Measurements from ENCODE around the gene MYCBP2. TPM values are rescaled to one million over a fixed set of nuclear protein-coding genes. Genes with fewer than 3 reads are reported as not detected.

MYCBP2 gene
- polyA plus RNA-seq, 4 donors, result 11.2 to 33.0 (median 23.5) TPM

DNA sequence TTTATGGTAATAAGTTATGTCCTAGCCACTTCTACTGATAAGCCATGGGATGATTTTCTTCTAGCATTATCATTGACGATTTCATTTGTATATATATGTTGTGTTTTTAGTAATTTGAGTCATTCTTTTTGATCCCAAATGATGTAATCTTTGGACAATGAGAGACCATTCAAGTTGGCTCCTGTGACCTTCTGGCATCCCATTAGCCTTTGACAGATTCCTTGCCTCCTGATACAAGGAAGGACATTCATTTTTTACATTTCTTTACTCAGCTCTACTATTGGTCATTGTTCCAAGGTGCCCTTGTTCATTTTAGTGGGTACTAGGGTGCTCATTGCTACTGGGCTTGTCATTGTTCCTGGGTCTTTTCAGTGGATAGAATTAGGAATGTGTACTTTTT lies 35.3 kb upstream of the MYCBP2 start:
- WGBS, 3 donors, result 50 to 64% (median 56%) methylated on average over 1 of the region's 1 CpG
- DNase-seq (no peak), FAIRE-seq (peak; percentile 72)
- H3K4me1 ChIP-seq (ENCODE audit: control insufficient read depth in 3 of 3, insufficient read depth in 2 of 3, low read depth in 1 of 3, low read length in 2 of 3), result no peaks in the 10 kb centered on the region
- no peaks in the 10 kb centered on the region for H3K9me3 ChIP-seq (ENCODE audit: control insufficient read depth in 2 of 2, insufficient read depth in 1 of 2, low read depth in 1 of 2, low read length in 1 of 2)
- H3K27ac ChIP-seq (ENCODE audit: low read depth in 1 of 3, low read length in 2 of 3), result no peak overlapping the region
- no peaks in the 10 kb centered on the region for H3K36me3 ChIP-seq (ENCODE audit: control insufficient read depth in 3 of 3, insufficient read depth in 2 of 3, low read depth in 1 of 3, low read length in 3 of 3)
- H3K4me3 ChIP-seq (ENCODE audit: low read depth in 1 of 3, low read length in 3 of 3), result no peak overlapping the region
- no peaks in the 10 kb centered on the region for H3K27me3 ChIP-seq (ENCODE audit: control insufficient read depth in 3 of 3, insufficient read depth in 3 of 3, low read length in 3 of 3)

DNA sequence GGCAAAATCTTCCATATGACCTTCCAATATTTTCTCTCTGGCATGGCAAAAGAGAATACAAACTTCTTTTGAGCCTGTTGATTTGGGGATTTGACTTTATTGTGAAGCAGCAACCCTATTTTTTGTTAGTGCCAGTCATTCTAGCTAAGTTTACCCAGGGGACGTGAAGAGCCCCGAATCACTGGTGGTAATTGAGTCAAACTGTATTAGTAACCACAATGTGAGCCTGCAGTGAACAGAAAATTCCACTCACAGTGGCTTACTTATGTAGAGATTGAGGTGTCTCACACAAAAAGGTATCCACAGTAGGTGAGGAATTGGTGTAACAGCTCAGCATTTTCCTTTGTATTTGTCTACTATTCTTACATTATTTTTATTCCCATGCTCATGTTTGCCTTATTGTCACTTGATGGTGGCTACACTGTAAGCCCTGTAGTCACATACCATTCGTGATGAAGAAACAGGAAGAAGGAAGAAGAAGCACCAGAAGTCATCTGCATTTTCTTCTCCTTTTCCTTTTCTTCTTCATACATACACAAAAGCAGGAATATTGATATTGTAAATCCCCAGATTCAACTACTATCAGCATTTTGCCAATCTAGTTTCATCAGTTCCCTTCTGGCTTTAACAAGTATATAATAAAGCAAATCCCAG lies 33.3 kb upstream of the MYCBP2 start:
- 71 to 85% (median 75%) methylated on average over 3 of the region's 3 CpGs for WGBS, 3 donors
- no peak overlapping the region for H3K27ac ChIP-seq (ENCODE audit: low read depth in 1 of 3, low read length in 2 of 3)
- H3K4me1 ChIP-seq (ENCODE audit: control insufficient read depth in 3 of 3, insufficient read depth in 2 of 3, low read depth in 1 of 3, low read length in 2 of 3), result no peaks in the 10 kb centered on the region
- H3K4me3 ChIP-seq (ENCODE audit: low read depth in 1 of 3, low read length in 3 of 3), result no peak overlapping the region
- no peaks in the 10 kb centered on the region for H3K36me3 ChIP-seq (ENCODE audit: control insufficient read depth in 3 of 3, insufficient read depth in 2 of 3, low read depth in 1 of 3, low read length in 3 of 3)
- H3K9me3 ChIP-seq (ENCODE audit: control insufficient read depth in 2 of 2, insufficient read depth in 1 of 2, low read depth in 1 of 2, low read length in 1 of 2), result no peaks in the 10 kb centered on the region
- no peaks in the 10 kb centered on the region for H3K27me3 ChIP-seq (ENCODE audit: control insufficient read depth in 3 of 3, insufficient read depth in 3 of 3, low read length in 3 of 3)
- FAIRE-seq, result no peak
- DNase-seq, result no peak

DNA sequence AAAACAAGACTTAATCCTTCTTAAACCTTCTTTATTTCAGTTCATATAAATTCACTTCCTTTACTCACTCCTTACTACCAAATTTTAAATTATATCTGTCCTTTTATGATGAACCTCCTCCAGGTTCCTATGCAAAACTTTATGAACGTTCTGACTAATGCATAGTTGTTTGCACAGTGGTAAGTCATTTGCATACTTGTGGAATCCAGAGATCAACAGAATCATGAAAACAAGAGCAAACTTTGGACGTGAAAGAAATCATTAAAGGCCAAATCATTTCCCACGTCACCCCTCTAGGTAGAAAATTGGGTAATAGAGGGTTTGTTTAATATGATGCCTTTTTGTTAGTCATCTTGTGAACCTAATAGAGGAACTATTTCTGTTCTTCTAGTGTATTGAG lies 32.3 kb upstream of the MYCBP2 start:
- DNase-seq (no peak), FAIRE-seq (no peak)
- Histone ChIP-seq H3K27me3 (ENCODE audit: control insufficient read depth in 3 of 3, insufficient read depth in 3 of 3, low read length in 3 of 3) (no peaks in the 10 kb centered on the region), H3K27ac (ENCODE audit: low read depth in 1 of 3, low read length in 2 of 3) (no peak overlapping the region), H3K9me3 (ENCODE audit: control insufficient read depth in 2 of 2, insufficient read depth in 1 of 2, low read depth in 1 of 2, low read length in 1 of 2) (no peaks in the 10 kb centered on the region), H3K4me3 (ENCODE audit: low read depth in 1 of 3, low read length in 3 of 3) (no peak overlapping the region), H3K36me3 (ENCODE audit: control insufficient read depth in 3 of 3, insufficient read depth in 2 of 3, low read depth in 1 of 3, low read length in 3 of 3) (no peaks in the 10 kb centered on the region), H3K4me1 (ENCODE audit: control insufficient read depth in 3 of 3, insufficient read depth in 2 of 3, low read depth in 1 of 3, low read length in 2 of 3) (no peaks in the 10 kb centered on the region)
- 26 to 61% (median 34%) methylated on average over 3 of the region's 3 CpGs for WGBS, 3 donors

- DNase-seq (no peak), FAIRE-seq (no peak)
- H3K36me3 ChIP-seq (ENCODE audit: control insufficient read depth in 3 of 3, insufficient read depth in 2 of 3, low read depth in 1 of 3, low read length in 3 of 3), result no peaks in the 10 kb centered on the region
- WGBS, 3 donors, result 22 to 60% (median 26%) methylated on average over 1 of the region's 1 CpG
- H3K4me3 ChIP-seq (ENCODE audit: low read depth in 1 of 3, low read length in 3 of 3), result no peak overlapping the region
- no peaks in the 10 kb centered on the region for H3K27me3 ChIP-seq (ENCODE audit: control insufficient read depth in 3 of 3, insufficient read depth in 3 of 3, low read length in 3 of 3)
- no peaks in the 10 kb centered on the region for H3K4me1 ChIP-seq (ENCODE audit: control insufficient read depth in 3 of 3, insufficient read depth in 2 of 3, low read depth in 1 of 3, low read length in 2 of 3)
- H3K27ac ChIP-seq (ENCODE audit: low read depth in 1 of 3, low read length in 2 of 3), result no peak overlapping the region
- no peaks in the 10 kb centered on the region for H3K9me3 ChIP-seq (ENCODE audit: control insufficient read depth in 2 of 2, insufficient read depth in 1 of 2, low read depth in 1 of 2, low read length in 1 of 2)
These were observed 31.1 kb upstream of the MYCBP2 start for GRCh38 chr13:77358001-77358400.

DNA sequence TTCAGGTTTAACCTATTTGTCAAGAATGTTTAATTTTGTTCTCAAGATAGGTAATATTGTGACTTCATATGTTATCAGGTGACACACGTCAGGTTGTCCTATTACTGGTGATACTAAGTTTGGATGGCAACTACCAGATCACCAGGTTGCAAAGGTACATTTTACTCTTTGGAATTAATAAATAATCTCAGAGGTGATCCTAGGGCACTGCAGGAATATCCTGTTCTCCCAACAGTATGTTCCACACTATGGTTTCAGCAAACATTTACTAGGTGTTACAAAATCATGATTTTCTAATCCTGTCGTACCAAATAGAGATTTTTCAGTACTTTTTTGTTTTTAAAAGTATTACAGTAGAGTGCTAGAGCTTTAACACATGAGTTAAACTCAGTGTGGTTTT lies 29.3 kb upstream of the MYCBP2 start:
- FAIRE-seq (no peak), DNase-seq (no peak)
- H3K9me3 ChIP-seq (ENCODE audit: control insufficient read depth in 2 of 2, insufficient read depth in 1 of 2, low read depth in 1 of 2, low read length in 1 of 2), result no peaks in the 10 kb centered on the region
- no peak overlapping the region for H3K4me3 ChIP-seq (ENCODE audit: low read depth in 1 of 3, low read length in 3 of 3)
- H3K36me3 ChIP-seq (ENCODE audit: control insufficient read depth in 3 of 3, insufficient read depth in 2 of 3, low read depth in 1 of 3, low read length in 3 of 3), result no peaks in the 10 kb centered on the region
- 58 to 71% (median 65%) methylated on average over 2 of the region's 2 CpGs for WGBS, 3 donors
- no peak overlapping the region for H3K27ac ChIP-seq (ENCODE audit: low read depth in 1 of 3, low read length in 2 of 3)
- no peaks in the 10 kb centered on the region for H3K27me3 ChIP-seq (ENCODE audit: control insufficient read depth in 3 of 3, insufficient read depth in 3 of 3, low read length in 3 of 3)
- H3K4me1 ChIP-seq (ENCODE audit: control insufficient read depth in 3 of 3, insufficient read depth in 2 of 3, low read depth in 1 of 3, low read length in 2 of 3), result no peaks in the 10 kb centered on the region

GRCh38 chr13:77353995-77354394 lies 27.1 kb upstream of the MYCBP2 start:
- DNase-seq (peak in 1 of 2 donors; percentile 5), FAIRE-seq (no peak)
- no peaks in the 10 kb centered on the region for H3K27me3 ChIP-seq (ENCODE audit: control insufficient read depth in 3 of 3, insufficient read depth in 3 of 3, low read length in 3 of 3)
- WGBS, 3 donors, result 88 to 91% (median 90%) methylated on average over 2 of the region's 2 CpGs
- H3K27ac ChIP-seq (ENCODE audit: low read depth in 1 of 3, low read length in 2 of 3), result no peak overlapping the region
- H3K9me3 ChIP-seq (ENCODE audit: control insufficient read depth in 2 of 2, insufficient read depth in 1 of 2, low read depth in 1 of 2, low read length in 1 of 2), result no peaks in the 10 kb centered on the region
- H3K4me3 ChIP-seq (ENCODE audit: low read depth in 1 of 3, low read length in 3 of 3), result no peak overlapping the region
- no peaks in the 10 kb centered on the region for H3K4me1 ChIP-seq (ENCODE audit: control insufficient read depth in 3 of 3, insufficient read depth in 2 of 3, low read depth in 1 of 3, low read length in 2 of 3)
- H3K36me3 ChIP-seq (ENCODE audit: control insufficient read depth in 3 of 3, insufficient read depth in 2 of 3, low read depth in 1 of 3, low read length in 3 of 3), result no peaks in the 10 kb centered on the region

GRCh38 chr13:77351315-77351714 lies 24.4 kb upstream of the MYCBP2 start:
- H3K4me1 ChIP-seq (ENCODE audit: control insufficient read depth in 3 of 3, insufficient read depth in 2 of 3, low read depth in 1 of 3, low read length in 2 of 3), result no peaks in the 10 kb centered on the region
- H3K27ac ChIP-seq (ENCODE audit: low read depth in 1 of 3, low read length in 2 of 3), result no peak overlapping the region
- no peaks in the 10 kb centered on the region for H3K36me3 ChIP-seq (ENCODE audit: control insufficient read depth in 3 of 3, insufficient read depth in 2 of 3, low read depth in 1 of 3, low read length in 3 of 3)
- H3K4me3 ChIP-seq (ENCODE audit: low read depth in 1 of 3, low read length in 3 of 3), result no peak overlapping the region
- no peaks in the 10 kb centered on the region for H3K27me3 ChIP-seq (ENCODE audit: control insufficient read depth in 3 of 3, insufficient read depth in 3 of 3, low read length in 3 of 3)
- FAIRE-seq (no peak), DNase-seq (no peak)
- H3K9me3 ChIP-seq (ENCODE audit: control insufficient read depth in 2 of 2, insufficient read depth in 1 of 2, low read depth in 1 of 2, low read length in 1 of 2), result no peaks in the 10 kb centered on the region
- WGBS, 3 donors, result 69 to 79% (median 75%) methylated on average over 3 of the region's 3 CpGs

DNA sequence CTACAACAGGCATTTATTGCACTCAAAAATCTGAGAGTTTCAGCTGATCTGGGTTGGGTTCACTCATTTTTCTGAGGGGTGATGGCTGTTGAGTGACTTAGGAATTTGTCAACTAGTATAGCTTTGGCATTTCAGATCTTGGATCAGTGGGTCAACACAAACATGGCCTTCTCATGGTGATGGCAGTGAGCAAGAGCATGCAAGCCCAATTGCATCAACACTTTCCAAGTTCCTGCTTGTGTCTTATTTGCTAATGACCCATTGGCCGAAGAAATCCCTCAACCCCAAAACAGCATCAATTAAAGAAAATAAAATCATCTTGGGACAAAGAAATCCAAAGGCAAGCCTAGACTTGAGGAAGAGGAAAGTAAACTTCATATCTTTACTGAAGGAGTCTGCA lies 23.9 kb upstream of the MYCBP2 start:
- DNase-seq (no peak), FAIRE-seq (no peak)
- 81 to 91% (median 89%) methylated on average over 1 of the region's 1 CpG for WGBS, 3 donors
- Histone ChIP-seq H3K9me3 (ENCODE audit: control insufficient read depth in 2 of 2, insufficient read depth in 1 of 2, low read depth in 1 of 2, low read length in 1 of 2) (no peaks in the 10 kb centered on the region), H3K4me1 (ENCODE audit: control insufficient read depth in 3 of 3, insufficient read depth in 2 of 3, low read depth in 1 of 3, low read length in 2 of 3) (no peaks in the 10 kb centered on the region), H3K4me3 (ENCODE audit: low read depth in 1 of 3, low read length in 3 of 3) (no peak overlapping the region), H3K36me3 (ENCODE audit: control insufficient read depth in 3 of 3, insufficient read depth in 2 of 3, low read depth in 1 of 3, low read length in 3 of 3) (no peaks in the 10 kb centered on the region), H3K27ac (ENCODE audit: low read depth in 1 of 3, low read length in 2 of 3) (no peak overlapping the region), H3K27me3 (ENCODE audit: control insufficient read depth in 3 of 3, insufficient read depth in 3 of 3, low read length in 3 of 3) (no peaks in the 10 kb centered on the region)

GRCh38 chr13:77349365-77349764 lies 22.5 kb upstream of the MYCBP2 start:
- no peaks in the 10 kb centered on the region for H3K27me3 ChIP-seq (ENCODE audit: control insufficient read depth in 3 of 3, insufficient read depth in 3 of 3, low read length in 3 of 3)
- DNase-seq (no peak), FAIRE-seq (no peak)
- no peaks in the 10 kb centered on the region for H3K9me3 ChIP-seq (ENCODE audit: control insufficient read depth in 2 of 2, insufficient read depth in 1 of 2, low read depth in 1 of 2, low read length in 1 of 2)
- no peak overlapping the region for H3K27ac ChIP-seq (ENCODE audit: low read depth in 1 of 3, low read length in 2 of 3)
- 81 to 83% (median 83%) methylated on average over 1 of the region's 1 CpG for WGBS, 3 donors
- no peak overlapping the region for H3K4me3 ChIP-seq (ENCODE audit: low read depth in 1 of 3, low read length in 3 of 3)
- no peaks in the 10 kb centered on the region for H3K36me3 ChIP-seq (ENCODE audit: control insufficient read depth in 3 of 3, insufficient read depth in 2 of 3, low read depth in 1 of 3, low read length in 3 of 3)
- H3K4me1 ChIP-seq (ENCODE audit: control insufficient read depth in 3 of 3, insufficient read depth in 2 of 3, low read depth in 1 of 3, low read length in 2 of 3), result no peaks in the 10 kb centered on the region
